Measurements from ENCODE around the gene COL5A2.

Gene COL5A2

GRCh38 chr2:189162566-189162965, 17.0 kb downstream of the COL5A2 start:
- ATAC-seq (ENCODE audit: insufficient read depth, low read depth) (no peak), DNase-seq (no peak)
- Histone ChIP-seq H3K4me1 (ENCODE audit: insufficient read depth, low read length) (no peaks in the 10 kb centered on the region), H4K20me1 (ENCODE audit: insufficient read depth, low read length) (no peaks in the 10 kb centered on the region), H3K4me2 (ENCODE audit: insufficient read depth, low read length) (no peak overlapping the region), H3K27ac (ENCODE audit: low read length) (no peak overlapping the region), H3K79me2 (ENCODE audit: insufficient read depth, low read length) (no peaks in the 10 kb centered on the region), H3K27me3 (ENCODE audit: insufficient read depth, low read length, poor library complexity) (no peaks in the 10 kb centered on the region), H2AFZ (ENCODE audit: low read depth, low read length) (no peak overlapping the region), H3K36me3 (ENCODE audit: insufficient read depth, low read length) (no peaks in the 10 kb centered on the region), H3K9ac (ENCODE audit: low read depth, low read length) (no peak overlapping the region), H3K9me3 (ENCODE audit: insufficient read depth, low read length, severe bottlenecking) (no peaks in the 10 kb centered on the region), H3K4me3 (ENCODE audit: low read depth in 1 of 2, low read length in 2 of 2) (no peak overlapping the region)
- no peak for TF ChIP-seq CTCF (IDR thresholded peaks at IDR 0.05; ENCODE audit: borderline replicate concordance, extremely low read depth, low read length, poor library complexity, severe bottlenecking)
- TF ChIP-seq EZH2 (IDR thresholded peaks at IDR 0.05; ENCODE audit: borderline replicate concordance, low read depth, low read length, severe bottlenecking): no peak

- Histone ChIP-seq H3K36me3 (ENCODE audit: insufficient read depth, low read length) (no peaks in the 10 kb centered on the region), H3K4me1 (ENCODE audit: insufficient read depth, low read length) (no peaks in the 10 kb centered on the region), H2AFZ (ENCODE audit: low read depth, low read length) (no peak overlapping the region), H3K9me3 (ENCODE audit: insufficient read depth, low read length, severe bottlenecking) (no peaks in the 10 kb centered on the region), H3K4me2 (ENCODE audit: insufficient read depth, low read length) (no peak overlapping the region), H3K79me2 (ENCODE audit: insufficient read depth, low read length) (no peaks in the 10 kb centered on the region), H3K9ac (ENCODE audit: low read depth, low read length) (no peak overlapping the region), H3K27me3 (ENCODE audit: insufficient read depth, low read length, poor library complexity) (no peaks in the 10 kb centered on the region), H4K20me1 (ENCODE audit: insufficient read depth, low read length) (no peaks in the 10 kb centered on the region), H3K4me3 (ENCODE audit: low read depth in 1 of 2, low read length in 2 of 2) (no peak overlapping the region), H3K27ac (ENCODE audit: low read length) (no peak overlapping the region)
- DNase-seq (no peak), ATAC-seq (ENCODE audit: insufficient read depth, low read depth) (no peak)
- TF ChIP-seq EZH2 (IDR thresholded peaks at IDR 0.05; ENCODE audit: borderline replicate concordance, low read depth, low read length, severe bottlenecking) (no peak), CTCF (IDR thresholded peaks at IDR 0.05; ENCODE audit: borderline replicate concordance, extremely low read depth, low read length, poor library complexity, severe bottlenecking) (no peak)
These were observed 17.7 kb downstream of the COL5A2 start for GRCh38 chr2:189161894-189162293.

GRCh38 chr2:189159717-189160116, 19.8 kb downstream of the COL5A2 start:
- Histone ChIP-seq H3K4me1 (ENCODE audit: insufficient read depth, low read length) (no peaks in the 10 kb centered on the region), H3K27ac (ENCODE audit: low read length) (no peak overlapping the region), H3K4me3 (ENCODE audit: low read depth in 1 of 2, low read length in 2 of 2) (no peak overlapping the region), H3K9ac (ENCODE audit: low read depth, low read length) (no peak overlapping the region), H3K9me3 (ENCODE audit: insufficient read depth, low read length, severe bottlenecking) (no peaks in the 10 kb centered on the region), H3K79me2 (ENCODE audit: insufficient read depth, low read length) (no peaks in the 10 kb centered on the region), H3K27me3 (ENCODE audit: insufficient read depth, low read length, poor library complexity) (no peaks in the 10 kb centered on the region), H2AFZ (ENCODE audit: low read depth, low read length) (no peak overlapping the region), H3K4me2 (ENCODE audit: insufficient read depth, low read length) (no peak overlapping the region), H4K20me1 (ENCODE audit: insufficient read depth, low read length) (no peaks in the 10 kb centered on the region), H3K36me3 (ENCODE audit: insufficient read depth, low read length) (no peaks in the 10 kb centered on the region)
- no peak for DNase-seq
- TF ChIP-seq EZH2 (IDR thresholded peaks at IDR 0.05; ENCODE audit: borderline replicate concordance, low read depth, low read length, severe bottlenecking) (no peak), CTCF (IDR thresholded peaks at IDR 0.05; ENCODE audit: borderline replicate concordance, extremely low read depth, low read length, poor library complexity, severe bottlenecking) (no peak)
- ATAC-seq (ENCODE audit: insufficient read depth, low read depth): no peak

- no peaks in the 10 kb centered on the region for H3K79me2 ChIP-seq (ENCODE audit: insufficient read depth, low read length)
- ATAC-seq (ENCODE audit: insufficient read depth, low read depth) (no peak), DNase-seq (no peak)
- no peak overlapping the region for H3K4me2 ChIP-seq (ENCODE audit: insufficient read depth, low read length)
- TF ChIP-seq EZH2 (IDR thresholded peaks at IDR 0.05; ENCODE audit: borderline replicate concordance, low read depth, low read length, severe bottlenecking) (no peak), CTCF (IDR thresholded peaks at IDR 0.05; ENCODE audit: borderline replicate concordance, extremely low read depth, low read length, poor library complexity, severe bottlenecking) (no peak)
- H3K27ac ChIP-seq (ENCODE audit: low read length): no peak overlapping the region
- H3K9me3 ChIP-seq (ENCODE audit: insufficient read depth, low read length, severe bottlenecking): no peaks in the 10 kb centered on the region
- no peaks in the 10 kb centered on the region for H3K36me3 ChIP-seq (ENCODE audit: insufficient read depth, low read length)
- no peak overlapping the region for H3K4me3 ChIP-seq (ENCODE audit: low read depth in 1 of 2, low read length in 2 of 2)
- no peak overlapping the region for H3K9ac ChIP-seq (ENCODE audit: low read depth, low read length)
- no peaks in the 10 kb centered on the region for H3K27me3 ChIP-seq (ENCODE audit: insufficient read depth, low read length, poor library complexity)
- no peaks in the 10 kb centered on the region for H3K4me1 ChIP-seq (ENCODE audit: insufficient read depth, low read length)
- no peaks in the 10 kb centered on the region for H4K20me1 ChIP-seq (ENCODE audit: insufficient read depth, low read length)
- H2AFZ ChIP-seq (ENCODE audit: low read depth, low read length): no peak overlapping the region
These were observed 20.3 kb downstream of the COL5A2 start for GRCh38 chr2:189159273-189159672.

Data from DND-41 (cell line).